PC-9 (cell line): ENCODE data around the gene CEP170B. TPM values are rescaled to one million over a fixed set of nuclear protein-coding genes. Genes with fewer than 3 reads are reported as not detected.
A peak's percentile ranks its signal among the peaks of the same experiment; 100 is the strongest.

Source experiments
- BruUV-seq: library from RNA; stranded (reverse); fragments of 400-500 nt; replicated peaks from 2 replicates; lab custom pipeline; 2021; lab: Mats Ljungman, UMichigan
- CTCF ChIA-PET: fragments of 300-600 bp; sonication (Branson Sonifier 250); formaldehyde crosslinking; loops from one replicate; lab custom pipeline; 2022; ENCODE audit warnings: antibody characterized with exemption; lab: Charles Lee
- POLR2A ChIA-PET: fragments of 300-600 bp; sonication (Branson Sonifier 250); formaldehyde crosslinking; loops from one replicate; lab custom pipeline; 2022; ENCODE audit warnings: antibody characterized with exemption; ENCODE audit not compliant: unreplicated experiment; lab: Charles Lee
- DNase-seq, 2 experiments: peaks; one replicate each; pipeline versions ENCODE4 v3.0.0 to v3.0.0-alpha.2; 2015 to 2022; ENCODE audit warnings: mixed read lengths in 1 of 2
- H2AFZ ChIP-seq: fragments of 200-600 bp; sonication (generic); 2 replicates; pipeline ENCODE4 v1.8.1; 2017; ENCODE audit warnings: antibody characterized with exemption
- H3F3A ChIP-seq: fragments of 200-600 bp; sonication (generic); 2 replicates; pipeline ENCODE4 v1.8.1; 2017; ENCODE audit warnings: antibody characterized with exemption, mild to moderate bottlenecking, low read depth; ENCODE audit not compliant: insufficient read depth
- H3K27ac ChIP-seq: fragments of 200-600 bp; sonication (generic); 2 replicates; pipeline ENCODE4 v1.6.1; 2016; ENCODE audit warnings: mixed run types
- H3K27me3 ChIP-seq: fragments of 200-600 bp; sonication (generic); 2 replicates; pipeline ENCODE4 v1.6.1; 2016; ENCODE audit warnings: low read depth, mixed run types; ENCODE audit not compliant: insufficient read depth
- H3K36me3 ChIP-seq: fragments of 200-600 bp; sonication (generic); 2 replicates; pipeline ENCODE4 v1.6.1; 2016; ENCODE audit warnings: low read depth, mixed run types
- H3K4me1 ChIP-seq: fragments of 200-600 bp; sonication (generic); replicated peaks from 2 replicates; pipeline ENCODE4 v1.6.1; 2016; ENCODE audit warnings: mixed run types; ENCODE audit not compliant: insufficient read depth
- H3K4me2 ChIP-seq: fragments of 200-600 bp; sonication (generic); 2 replicates; pipeline ENCODE4 v1.6.1; 2017; ENCODE audit warnings: mixed run types
- H3K4me3 ChIP-seq: fragments of 200-600 bp; sonication (generic); 2 replicates; pipeline ENCODE4 v1.6.1; 2016; ENCODE audit warnings: mixed run types
- H3K79me2 ChIP-seq: fragments of 200-600 bp; sonication (generic); 2 replicates; pipeline ENCODE4 v1.6.1; 2017; ENCODE audit warnings: low read depth, mixed run types
- H3K9me2 ChIP-seq: fragments of 200-600 bp; sonication (generic); 2 replicates; pipeline ENCODE4 v1.8.1; 2017; ENCODE audit warnings: mild to moderate bottlenecking; ENCODE audit not compliant: insufficient read depth
- H3K9me3 ChIP-seq: fragments of 200-600 bp; sonication (generic); 2 replicates; pipeline ENCODE4 v1.8.1; 2016; ENCODE audit warnings: low read depth; ENCODE audit not compliant: insufficient read depth
- H4K20me1 ChIP-seq: fragments of 200-600 bp; sonication (generic); 2 replicates; pipeline ENCODE4 v1.8.1; 2017; ENCODE audit not compliant: insufficient read depth
- EZH2 ChIP-seq: fragments of 200-600 bp; sonication (generic); IDR thresholded peaks from 2 replicates; pipeline ENCODE4 v1.8.0; 2017; ENCODE audit warnings: antibody characterized with exemption, low read depth
- intact Hi-C: fragments of 100-400 bp; cut with micrococcal nuclease; formaldehyde crosslinking; loops from one replicate; pipeline ENCODE4 v1.10.0; 2022; ENCODE audit not compliant: unreplicated experiment
- total RNA-seq: library from RNA; stranded (reverse); gene quantifications from 2 replicates; pipeline ENCODE4 v1.2.3, GENCODE V29; 2021
- TF ChIP-seq, protein P1 (sequence below): fragments of 200-600 bp; sonication (generic); conservative IDR thresholded peaks from 2 replicates; pipeline ENCODE4 v1.6.1; 2017; ENCODE audit warnings: mixed run types, antibody characterized with exemption, mild to moderate bottlenecking, moderate library complexity

The CEP170B gene
- total RNA-seq, 1 experiment from 2014 or later, result 25.7 TPM

DNA sequence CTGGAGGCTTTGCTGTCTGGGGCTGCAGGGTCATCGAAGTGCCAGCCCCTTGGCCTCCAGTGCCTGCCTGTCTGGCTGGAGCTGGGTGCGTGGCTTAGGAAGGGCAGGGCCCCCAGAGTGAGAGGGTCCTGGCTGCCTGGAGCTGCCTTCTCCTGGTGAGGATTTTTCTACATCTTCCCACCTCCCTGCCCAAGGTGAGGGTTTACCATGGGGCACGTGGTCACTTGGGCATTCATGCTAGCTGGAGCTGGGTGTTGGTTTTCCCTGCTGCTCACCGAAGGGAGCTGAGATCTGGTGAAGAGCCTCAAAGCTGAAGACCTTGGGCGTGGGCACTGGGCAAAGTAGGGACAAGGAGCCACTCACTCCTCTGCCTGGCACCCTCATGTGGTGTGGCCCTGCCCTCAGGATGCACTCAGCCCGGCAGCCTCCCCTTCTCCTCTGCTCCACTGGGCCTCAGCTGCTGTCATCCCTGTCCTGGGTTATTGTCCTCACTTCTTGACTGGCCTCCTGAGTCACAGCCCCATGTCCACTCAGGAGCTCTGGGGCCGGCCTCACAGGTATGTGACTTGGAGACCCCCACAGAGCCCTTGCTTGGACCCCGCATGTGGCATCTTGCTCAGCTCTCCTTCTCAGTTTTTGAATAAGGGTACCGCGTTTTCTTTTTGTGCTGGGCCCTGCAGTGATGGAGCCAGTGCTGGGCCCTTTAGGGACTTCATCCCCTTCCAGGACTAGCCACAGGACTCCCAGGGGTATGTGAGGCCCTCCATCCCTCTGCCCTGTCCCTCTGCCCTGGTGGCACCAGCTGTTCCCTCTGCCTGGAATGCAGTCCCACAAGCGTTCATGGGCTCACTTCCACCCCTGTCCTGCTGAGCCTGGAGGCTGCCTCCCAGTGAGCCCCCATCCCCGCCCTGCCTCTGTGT lies 1.6 kb downstream of the CEP170B start:
- H3K9me3 ChIP-seq, result no peaks in the 10 kb centered on the region
- H3K9me2 ChIP-seq, result no peaks in the 10 kb centered on the region
- peaks cover 9% of the 10 kb centered on the region; the same call in 1 of the 2 replicates for H3K36me3 ChIP-seq
- H4K20me1 ChIP-seq, result peaks cover 47% of the 10 kb centered on the region
- H3K27ac ChIP-seq, result peak overlapping the region; percentile 54
- no peak overlapping the region for H2AFZ ChIP-seq
- H3K4me3 ChIP-seq, result peak overlapping the region; percentile 95
- DNase-seq, result no peak
- CTCF ChIA-PET, result no interaction called here
- no peaks in the 10 kb centered on the region for H3K27me3 ChIP-seq
- peaks cover 11% of the 10 kb centered on the region for H3K4me1 ChIP-seq
- intact Hi-C loops, result no loop called here
- BruUV-seq, result TSS peak; percentile 20
- H3K79me2 ChIP-seq, result peaks cover 78% of the 10 kb centered on the region
- POLR2A ChIA-PET, result interaction anchor here (0.6 kb wide), 1 partner anchor 13 kb away, joined by 3 read pairs; no protein-coding TSS in a partner anchor
- H3K4me2 ChIP-seq, result peak overlapping the region; percentile 92
- TF ChIP-seq, protein P1, sequence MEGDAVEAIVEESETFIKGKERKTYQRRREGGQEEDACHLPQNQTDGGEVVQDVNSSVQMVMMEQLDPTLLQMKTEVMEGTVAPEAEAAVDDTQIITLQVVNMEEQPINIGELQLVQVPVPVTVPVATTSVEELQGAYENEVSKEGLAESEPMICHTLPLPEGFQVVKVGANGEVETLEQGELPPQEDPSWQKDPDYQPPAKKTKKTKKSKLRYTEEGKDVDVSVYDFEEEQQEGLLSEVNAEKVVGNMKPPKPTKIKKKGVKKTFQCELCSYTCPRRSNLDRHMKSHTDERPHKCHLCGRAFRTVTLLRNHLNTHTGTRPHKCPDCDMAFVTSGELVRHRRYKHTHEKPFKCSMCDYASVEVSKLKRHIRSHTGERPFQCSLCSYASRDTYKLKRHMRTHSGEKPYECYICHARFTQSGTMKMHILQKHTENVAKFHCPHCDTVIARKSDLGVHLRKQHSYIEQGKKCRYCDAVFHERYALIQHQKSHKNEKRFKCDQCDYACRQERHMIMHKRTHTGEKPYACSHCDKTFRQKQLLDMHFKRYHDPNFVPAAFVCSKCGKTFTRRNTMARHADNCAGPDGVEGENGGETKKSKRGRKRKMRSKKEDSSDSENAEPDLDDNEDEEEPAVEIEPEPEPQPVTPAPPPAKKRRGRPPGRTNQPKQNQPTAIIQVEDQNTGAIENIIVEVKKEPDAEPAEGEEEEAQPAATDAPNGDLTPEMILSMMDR, result no peak
- no peak for TF ChIP-seq EZH2
- peaks cover 12% of the 10 kb centered on the region; the same call in 1 of the 2 replicates for H3F3A ChIP-seq

DNA sequence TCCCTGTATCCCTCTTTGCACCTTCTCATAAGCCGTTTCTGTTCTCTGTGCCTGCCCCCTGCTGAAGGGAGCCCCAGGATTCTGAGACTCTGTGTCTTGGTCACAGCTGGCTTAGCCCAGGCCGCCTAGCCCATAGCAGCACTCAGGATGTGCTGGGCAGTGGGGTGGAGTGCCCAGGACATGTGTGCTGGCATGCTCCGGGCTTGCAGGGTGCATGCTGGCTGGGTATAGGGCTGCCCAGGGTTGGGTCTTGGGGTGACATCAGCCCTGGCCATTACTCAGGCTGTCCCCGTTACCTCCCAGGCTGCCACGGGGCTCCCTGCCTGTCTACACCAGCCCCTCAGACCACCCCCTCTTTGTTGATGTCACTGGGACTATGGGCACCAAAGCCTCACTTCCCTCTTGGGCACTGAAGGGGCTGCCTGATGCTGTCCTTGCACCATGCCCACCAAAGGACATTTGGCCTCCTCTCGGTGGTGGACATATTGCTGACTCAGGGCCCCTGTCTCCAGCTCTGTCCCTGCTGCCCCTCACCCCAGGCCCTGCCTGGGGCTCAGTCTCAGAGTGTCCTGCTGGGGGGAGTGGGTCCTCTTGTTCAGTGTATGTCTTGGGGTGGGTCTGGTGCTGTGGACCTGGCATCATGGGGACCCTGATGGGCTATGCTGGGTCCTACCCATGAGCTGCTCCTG lies 2.4 kb downstream of the CEP170B start:
- H4K20me1 ChIP-seq, result peaks cover 49% of the 10 kb centered on the region
- no peak overlapping the region for H3K27ac ChIP-seq
- peaks cover 73% of the 10 kb centered on the region for H3K79me2 ChIP-seq
- ChIA-PET CTCF (no interaction called here), POLR2A (no interaction called here)
- peaks cover 11% of the 10 kb centered on the region for H3K4me1 ChIP-seq
- H3K36me3 ChIP-seq, result peaks cover 4% of the 10 kb centered on the region; the same call in 1 of the 2 replicates
- peaks cover 12% of the 10 kb centered on the region; the same call in 1 of the 2 replicates for H3F3A ChIP-seq
- DNase-seq, result no peak
- H3K27me3 ChIP-seq, result no peaks in the 10 kb centered on the region
- intact Hi-C loops, result no loop called here
- no peaks in the 10 kb centered on the region for H3K9me3 ChIP-seq
- H3K4me2 ChIP-seq, result peak overlapping the region; percentile 92
- H3K9me2 ChIP-seq, result no peaks in the 10 kb centered on the region
- BruUV-seq, result no TSS peak
- no peak overlapping the region for H3K4me3 ChIP-seq
- H2AFZ ChIP-seq, result no peak overlapping the region
- no peak for TF ChIP-seq EZH2
- TF ChIP-seq, protein P1, result no peak

DNA sequence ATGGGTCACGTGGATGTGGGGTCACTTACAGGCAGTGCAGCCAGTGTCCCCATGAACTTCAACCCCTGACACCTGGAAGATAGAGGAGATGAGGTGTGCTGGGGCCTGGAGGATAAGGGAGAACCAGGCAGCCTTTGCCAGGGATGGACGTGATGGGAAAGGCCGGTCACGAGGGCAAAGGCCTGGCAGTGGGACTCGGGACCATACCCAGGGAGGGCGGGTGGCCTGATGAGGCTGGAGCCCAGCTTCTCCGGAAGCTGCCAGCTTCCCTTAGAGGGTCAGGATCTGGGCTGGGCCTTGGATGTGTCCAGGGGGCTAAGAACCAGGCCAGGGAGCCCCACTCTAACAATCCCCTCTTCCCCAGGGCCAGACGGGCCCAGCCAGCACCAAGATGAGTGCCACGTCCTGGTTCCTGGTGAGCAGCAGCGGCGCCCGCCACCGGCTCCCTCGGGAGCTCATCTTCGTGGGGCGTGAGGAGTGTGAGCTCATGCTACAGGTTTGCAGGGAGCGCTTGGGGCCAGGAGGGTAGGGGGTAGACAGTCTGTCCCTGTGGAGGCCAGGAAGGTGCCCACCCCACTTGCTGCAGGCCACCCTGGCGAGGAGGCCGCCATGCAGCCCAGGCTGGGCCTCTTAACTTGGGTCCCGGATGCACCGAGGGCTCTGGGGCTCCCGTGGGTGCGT lies 3.1 kb downstream of the CEP170B start:
- Histone ChIP-seq H3K27ac (no peak overlapping the region), H3K4me1 (peaks cover 11% of the 10 kb centered on the region), H2AFZ (no peak overlapping the region), H3K9me3 (no peaks in the 10 kb centered on the region), H3K27me3 (no peaks in the 10 kb centered on the region), H3K9me2 (no peaks in the 10 kb centered on the region), H3K36me3 (no peaks in the 10 kb centered on the region), H3K4me2 (no peak overlapping the region), H3K79me2 (peaks cover 70% of the 10 kb centered on the region), H4K20me1 (peaks cover 51% of the 10 kb centered on the region), H3F3A (peaks cover 12% of the 10 kb centered on the region; the same call in 1 of the 2 replicates), H3K4me3 (no peak overlapping the region)
- ChIA-PET CTCF (no interaction called here), POLR2A (no interaction called here)
- intact Hi-C loops, result no loop called here
- no TSS peak for BruUV-seq
- no peak for TF ChIP-seq EZH2
- TF ChIP-seq, protein P1, result no peak
- DNase-seq, result no peak
